Hepatocyte (in vitro differentiated cells): ENCODE results near the gene RGS6. TPM values are rescaled to one million over a fixed set of nuclear protein-coding genes. Genes with fewer than 3 reads are reported as not detected.

Experiments used
- DNase-seq: peaks from one replicate; pipeline ENCODE4 v3.0.0-alpha.2; 2016; ENCODE audit warnings: low spot score
- H2AFZ ChIP-seq: fragments of 200-600 bp; sonication (generic); 2 replicates; pipeline ENCODE4 v1.6.0; 2016; ENCODE audit warnings: antibody characterized with exemption, mild to moderate bottlenecking
- H3K27ac ChIP-seq: fragments of 200-600 bp; sonication (generic); 2 replicates; pipeline ENCODE4 v1.5.1; 2016; ENCODE audit warnings: mild to moderate bottlenecking
- H3K27me3 ChIP-seq: fragments of 200-600 bp; sonication (generic); 2 replicates; pipeline ENCODE4 v1.6.1; 2016
- H3K36me3 ChIP-seq: fragments of 200-600 bp; sonication (generic); replicated peaks from 2 replicates; pipeline ENCODE4 v1.5.1; 2016; ENCODE audit warnings: low read depth; ENCODE audit not compliant: insufficient read depth
- H3K4me1 ChIP-seq: fragments of 200-600 bp; sonication (generic); 2 replicates; pipeline ENCODE4 v1.5.1; 2016; ENCODE audit warnings: mild to moderate bottlenecking, moderate library complexity; ENCODE audit not compliant: insufficient read depth
- H3K4me2 ChIP-seq: fragments of 200-600 bp; sonication (generic); 2 replicates; pipeline ENCODE4 v1.6.0; 2016
- H3K4me3 ChIP-seq: fragments of 200-600 bp; sonication (generic); 2 replicates; pipeline ENCODE4 v1.5.1; 2016; ENCODE audit warnings: mild to moderate bottlenecking
- H3K79me2 ChIP-seq: fragments of 200-600 bp; sonication (generic); 2 replicates; pipeline ENCODE4 v1.6.0; 2017; ENCODE audit warnings: mild to moderate bottlenecking
- H3K9me2 ChIP-seq: fragments of 200-600 bp; sonication (generic); replicated peaks from 2 replicates; pipeline ENCODE4 v1.6.0; 2017; ENCODE audit warnings: mild to moderate bottlenecking; ENCODE audit not compliant: insufficient read depth
- H3K9me3 ChIP-seq: fragments of 200-600 bp; sonication (generic); 2 replicates; pipeline ENCODE4 v1.5.1; 2016; ENCODE audit warnings: low read depth, mild to moderate bottlenecking
- H4K20me1 ChIP-seq: fragments of 200-600 bp; sonication (generic); 2 replicates; pipeline ENCODE4 v1.6.0; 2016; ENCODE audit warnings: mild to moderate bottlenecking; ENCODE audit not compliant: insufficient read depth, poor library complexity, severe bottlenecking
- CTCF ChIP-seq: fragments of 200-600 bp; sonication (generic); IDR thresholded peaks from 2 replicates; pipeline ENCODE4 v1.5.1; 2016; ENCODE audit warnings: antibody characterized with exemption, mild to moderate bottlenecking; ENCODE audit not compliant: poor library complexity
- EZH2 ChIP-seq: fragments of 200-600 bp; sonication (generic); IDR thresholded peaks from 2 replicates; pipeline ENCODE4 v1.6.1; 2016; ENCODE audit warnings: antibody characterized with exemption, mild to moderate bottlenecking, borderline replicate concordance
- EZH2phosphoT487 ChIP-seq: fragments of 200-600 bp; sonication (generic); IDR thresholded peaks from one replicate; pipeline ENCODE4 v1.6.1; 2018; ENCODE audit warnings: antibody characterized with exemption, mild to moderate bottlenecking, low read depth, moderate library complexity; ENCODE audit not compliant: unreplicated experiment, severe bottlenecking
- WGBS: methylation state at CpG from one replicate; pipeline ENCODE4 v1.1.6; 2016; ENCODE audit warnings: low lambda C conversion rate; ENCODE audit errors: missing lambda C conversion rate; 5-methylcytosine and 5-hydroxymethylcytosine counted together
- polyA plus RNA-seq: library from polyadenylated mRNA; unstranded; fragments of >200 nt; fragmentation: Nextera tagmentation; extraction: Ambion mirVana; gene quantifications from 2 replicates; pipeline ENCODE4 v1.2.1, GENCODE V29; 2016
- total RNA-seq: library from RNA; depleted of rRNA; stranded (reverse); fragments of >200 nt; gene quantifications from 2 replicates; pipeline ENCODE4 v1.2.3, GENCODE V29; 2014

The RGS6 gene
- total and polyA plus RNA-seq, 2 experiments from 2014 or later = 0.25 to 0.87 TPM

- Histone ChIP-seq H3K36me3 (no peaks in the 10 kb centered on the region), H3K4me2 (no peak overlapping the region), H4K20me1 (no peaks in the 10 kb centered on the region), H3K9me3 (no peaks in the 10 kb centered on the region), H3K4me3 (no peak overlapping the region), H3K27ac (no peak overlapping the region), H3K9me2 (no peaks in the 10 kb centered on the region), H3K4me1 (no peaks in the 10 kb centered on the region), H2AFZ (no peak overlapping the region), H3K79me2 (no peaks in the 10 kb centered on the region), H3K27me3 (no peaks in the 10 kb centered on the region)
- TF ChIP-seq CTCF = no peak
- no peak for DNase-seq
- WGBS = 90% methylated on average over 3 of the region's 3 CpGs
Observed at GRCh38 chr14:72538387-72538786, 606.2 kb downstream of the RGS6 start.

GRCh38 chr14:72539661-72540315, 607.6 kb downstream of the RGS6 start:
- Histone ChIP-seq H3K4me3 (no peak overlapping the region), H3K9me3 (no peaks in the 10 kb centered on the region), H3K27me3 (no peaks in the 10 kb centered on the region), H2AFZ (no peak overlapping the region), H3K4me2 (no peak overlapping the region), H3K9me2 (no peaks in the 10 kb centered on the region), H3K36me3 (no peaks in the 10 kb centered on the region), H4K20me1 (no peaks in the 10 kb centered on the region), H3K4me1 (no peaks in the 10 kb centered on the region), H3K79me2 (no peaks in the 10 kb centered on the region), H3K27ac (no peak overlapping the region)
- DNase-seq = no peak
- TF ChIP-seq EZH2 = no peak
- no peak for TF ChIP-seq CTCF
- TF ChIP-seq EZH2phosphoT487 = no peak
- WGBS = 73% methylated on average over 14 of the region's 14 CpGs

GRCh38 chr14:72540836-72541235, 608.6 kb downstream of the RGS6 start:
- H2AFZ ChIP-seq = no peak overlapping the region
- TF ChIP-seq EZH2phosphoT487 (no peak), CTCF (no peak), EZH2 (no peak)
- no peak overlapping the region for H3K4me2 ChIP-seq
- no peaks in the 10 kb centered on the region for H3K9me3 ChIP-seq
- no peak overlapping the region for H3K27ac ChIP-seq
- no peaks in the 10 kb centered on the region for H3K36me3 ChIP-seq
- WGBS = 92% methylated on average over 6 of the region's 6 CpGs
- H3K4me3 ChIP-seq = no peak overlapping the region
- H3K27me3 ChIP-seq = no peaks in the 10 kb centered on the region
- no peaks in the 10 kb centered on the region for H4K20me1 ChIP-seq
- no peaks in the 10 kb centered on the region for H3K79me2 ChIP-seq
- no peaks in the 10 kb centered on the region for H3K4me1 ChIP-seq
- no peaks in the 10 kb centered on the region for H3K9me2 ChIP-seq
- DNase-seq = no peak

GRCh38 chr14:72541546-72541945, 609.3 kb downstream of the RGS6 start:
- Histone ChIP-seq H3K4me1 (no peaks in the 10 kb centered on the region), H3K36me3 (no peaks in the 10 kb centered on the region), H3K27ac (no peak overlapping the region), H3K9me3 (no peaks in the 10 kb centered on the region), H4K20me1 (no peaks in the 10 kb centered on the region), H3K9me2 (no peaks in the 10 kb centered on the region), H3K79me2 (no peaks in the 10 kb centered on the region), H3K4me3 (no peak overlapping the region), H3K4me2 (no peak overlapping the region), H3K27me3 (no peaks in the 10 kb centered on the region), H2AFZ (no peak overlapping the region)
- TF ChIP-seq EZH2 = no peak
- no peak for TF ChIP-seq EZH2phosphoT487
- TF ChIP-seq CTCF = no peak
- DNase-seq = no peak
- 83% methylated on average over 8 of the region's 8 CpGs for WGBS
